HG02852 (cell line): ENCODE data around the gene EXOSC10.
"Not testable (repeated sequence)": the region's sequence is repeated elsewhere in the genome, so short reads cannot be mapped to it uniquely, and the experiment has no call there.

Experiments used
- ATAC-seq: cut with Tn5 transposase; IDR thresholded peaks from one replicate; pipeline ENCODE4 v1.9.1; 2021; ENCODE audit warnings: mild to moderate bottlenecking, moderate library complexity; ENCODE audit not compliant: unreplicated experiment

EXOSC10 gene

DNA sequence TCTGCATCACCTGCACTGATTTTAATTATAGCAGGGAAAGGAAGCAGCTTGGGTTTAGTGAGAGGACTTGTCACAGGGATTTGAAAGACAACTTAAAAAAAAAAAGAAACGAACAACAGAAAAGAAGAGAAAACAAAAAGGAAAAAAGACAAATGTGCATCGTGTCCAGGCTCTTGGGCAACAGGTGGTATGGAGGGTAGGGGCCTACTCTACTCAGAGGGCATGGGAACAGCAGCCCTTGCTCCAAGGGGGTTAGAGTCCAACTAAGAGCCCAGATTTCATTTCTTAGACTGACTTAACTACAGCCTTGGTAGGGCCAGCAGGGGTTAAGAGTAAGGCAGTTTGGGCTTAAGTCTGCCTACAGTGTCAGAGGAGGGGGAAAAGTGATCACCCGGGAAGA is 15.3 kb upstream of the EXOSC10 start:
- ATAC-seq = no peak

DNA sequence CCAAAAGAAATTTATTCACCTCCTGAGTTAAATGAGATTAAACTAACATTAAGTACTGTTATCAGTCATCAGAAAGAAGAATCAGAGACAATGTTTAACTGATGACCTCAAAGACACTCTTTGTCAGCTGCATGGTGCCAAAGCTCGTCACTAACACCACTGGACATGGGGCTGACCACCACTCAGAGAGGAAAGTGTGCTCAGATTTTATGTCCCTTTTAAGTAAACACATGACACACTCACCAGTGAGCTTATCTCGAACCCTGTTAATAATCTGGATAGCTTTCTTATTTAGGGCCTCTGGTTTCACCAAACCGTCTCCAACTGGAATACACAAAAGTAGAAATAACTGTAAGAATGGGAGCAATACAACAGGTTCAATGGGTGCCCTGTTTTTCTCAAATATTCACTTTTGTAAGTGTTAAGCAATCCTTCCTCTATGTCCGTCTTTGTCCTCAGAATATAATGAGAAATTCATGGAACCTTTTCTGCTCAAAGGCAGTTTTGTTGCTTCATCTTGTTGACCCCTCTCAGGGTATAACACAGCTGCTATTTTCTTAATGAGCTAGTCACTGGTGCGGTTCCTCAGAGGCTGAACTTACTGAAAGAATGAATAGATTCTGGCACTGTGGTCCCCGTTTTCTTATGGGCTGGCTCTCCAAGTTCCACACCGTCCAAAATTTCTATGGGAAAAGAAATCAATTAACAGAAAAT is 9.5 kb upstream of the EXOSC10 start:
- ATAC-seq = no peak

DNA sequence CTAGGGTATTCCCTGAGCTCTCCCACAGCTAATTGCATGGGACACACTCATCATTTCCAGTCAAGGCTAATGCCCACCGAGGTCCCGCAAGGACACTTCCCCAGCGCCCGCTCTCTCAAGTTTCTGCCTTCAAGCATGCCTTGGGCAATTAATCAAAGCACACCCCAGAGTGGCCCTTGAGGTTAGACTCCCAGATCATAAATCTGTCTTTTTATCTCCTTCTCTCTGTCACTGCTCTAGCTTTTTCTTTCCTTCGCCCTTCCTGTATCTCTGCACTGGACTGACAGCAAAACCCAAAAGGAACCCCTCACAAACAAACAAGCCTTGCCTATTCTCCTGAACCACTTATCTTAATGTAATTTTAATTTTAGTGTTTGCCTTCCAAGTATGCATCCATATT is 7.9 kb upstream of the EXOSC10 start:
- ATAC-seq = no peak

DNA sequence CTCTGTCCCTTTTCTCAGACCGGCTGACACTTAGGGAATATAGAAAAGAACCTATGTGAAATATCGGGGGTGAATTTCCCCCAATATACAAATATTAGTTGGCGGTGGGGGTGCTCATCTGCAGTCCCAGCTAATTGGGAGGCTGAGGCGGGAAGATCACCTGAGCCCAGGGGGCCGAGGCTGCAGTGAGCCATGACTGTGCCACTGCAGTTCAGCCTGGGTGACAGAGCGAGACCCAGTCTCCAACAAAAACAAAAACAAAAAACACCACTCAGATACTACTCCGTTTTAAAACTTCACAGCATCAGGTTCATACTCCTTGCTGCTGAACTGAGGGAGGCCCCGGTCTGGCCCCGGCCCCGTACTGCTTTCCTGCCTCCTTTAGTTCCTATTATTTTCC is 5.9 kb upstream of the EXOSC10 start:
- ATAC-seq = no peak

DNA sequence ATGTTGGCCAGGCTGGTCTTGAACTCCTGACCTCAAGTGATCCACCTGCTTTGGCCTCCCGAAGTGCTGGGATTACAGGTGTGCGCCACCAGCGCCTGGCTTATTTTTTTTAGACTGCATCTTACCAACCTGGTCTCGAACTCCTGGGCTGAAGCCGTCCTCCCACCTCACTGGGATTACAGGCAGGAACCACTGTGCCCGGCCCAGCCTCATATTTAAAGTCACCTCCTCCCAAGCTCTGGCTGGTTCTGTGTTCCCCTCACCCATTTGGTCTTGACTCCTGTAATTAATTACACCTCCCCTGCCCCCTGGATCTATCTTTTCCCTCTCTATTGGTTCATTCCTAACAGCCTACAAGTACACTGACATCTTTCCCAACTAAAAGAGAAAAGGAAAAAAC is 1.7 kb upstream of the EXOSC10 start:
- ATAC-seq = no peak

DNA sequence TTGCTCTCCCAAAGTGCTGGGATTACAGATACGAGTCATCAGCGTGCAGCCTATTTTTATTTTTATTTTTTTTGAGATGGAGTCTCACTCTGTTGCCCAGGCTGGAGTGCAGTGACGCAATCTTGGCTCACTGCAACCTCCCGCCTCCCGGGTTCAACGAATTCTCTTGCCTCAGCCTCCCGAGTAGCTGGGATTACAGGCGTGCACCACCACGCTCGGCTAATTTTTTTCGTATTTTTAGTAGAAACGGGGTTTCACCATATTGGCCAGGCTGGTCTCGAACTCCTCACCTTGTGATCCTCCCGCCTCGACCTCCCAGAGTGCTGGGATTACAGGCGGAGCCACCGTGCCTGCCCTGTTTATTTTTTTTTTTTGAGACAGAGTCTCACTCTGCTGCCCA is 1.1 kb upstream of the EXOSC10 start:
- not testable (repeated sequence) for ATAC-seq

DNA sequence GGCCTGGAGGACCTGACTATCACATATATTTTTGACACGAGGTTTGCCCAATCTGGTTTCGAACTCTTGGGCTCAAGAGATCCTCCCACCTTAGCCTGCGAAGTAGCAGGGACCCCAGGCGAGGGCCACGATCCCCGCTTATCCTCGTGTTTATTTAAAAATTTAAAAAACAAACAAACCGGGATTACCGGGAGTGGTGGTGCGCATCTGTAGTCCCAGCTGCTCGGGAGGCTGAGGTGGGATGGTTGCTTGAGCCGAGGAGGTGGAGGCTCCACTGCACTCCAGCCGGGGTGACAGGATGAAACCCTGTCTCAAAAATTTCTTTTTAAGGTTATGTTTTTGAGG is 452 bp upstream of the EXOSC10 start:
- no peak for ATAC-seq

DNA sequence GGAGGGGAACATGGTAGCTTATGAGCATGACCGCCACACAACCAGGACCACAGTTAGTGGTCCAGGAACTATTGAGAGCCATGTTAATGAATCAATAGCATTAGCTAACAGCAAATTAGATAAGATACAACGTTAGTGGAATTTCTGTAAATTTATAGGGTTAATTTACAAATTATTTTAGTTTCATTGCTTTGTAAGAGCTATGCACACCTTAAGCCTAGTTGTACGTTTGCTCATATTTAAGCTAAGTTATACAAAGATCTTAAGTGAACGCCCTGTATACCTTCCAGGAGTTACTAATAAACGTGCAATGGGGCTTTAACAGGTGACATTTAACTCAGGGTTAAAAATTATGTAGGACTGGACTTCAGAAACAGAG is 749 bp downstream of the EXOSC10 start:
- ATAC-seq = no peak

DNA sequence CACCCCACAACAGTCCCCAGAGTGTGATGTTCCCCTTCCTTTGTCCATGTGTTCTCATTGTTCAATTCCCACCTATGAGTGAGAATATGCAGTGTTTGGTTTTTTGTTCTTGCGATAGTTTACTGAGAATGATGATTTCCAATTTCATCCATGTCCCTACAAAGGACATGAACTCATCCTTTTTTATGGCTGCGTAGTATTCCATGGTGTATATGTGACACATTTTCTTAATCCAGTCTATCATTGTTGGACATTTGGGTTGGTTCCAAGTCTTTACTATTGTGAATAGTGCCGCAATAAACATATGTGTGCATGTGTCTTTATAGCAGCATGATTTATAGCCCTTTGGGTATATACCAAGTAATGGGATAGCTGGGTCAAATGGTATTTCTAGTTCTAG is 15.9 kb downstream of the EXOSC10 start:
- ATAC-seq = not testable (repeated sequence)

DNA sequence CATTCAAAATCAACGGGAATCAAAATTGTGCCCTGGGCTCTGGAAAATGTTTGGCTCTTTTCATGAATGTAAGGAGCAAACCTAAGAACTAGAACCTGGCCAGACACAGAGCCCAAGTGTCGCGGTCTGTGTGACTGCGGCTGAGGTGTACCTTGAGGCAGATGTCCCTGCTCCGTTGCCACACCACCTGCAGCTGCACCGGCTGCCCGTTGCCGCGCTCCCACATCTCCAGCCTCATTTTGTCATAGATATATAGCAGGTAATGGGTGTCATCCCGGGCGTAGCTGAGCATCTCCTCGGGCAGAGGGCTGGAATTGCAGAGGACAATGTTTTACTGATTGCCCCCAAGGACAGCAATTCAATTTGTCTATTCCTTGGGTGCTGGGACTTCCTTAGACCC is 18.7 kb downstream of the EXOSC10 start:
- ATAC-seq = no peak

DNA sequence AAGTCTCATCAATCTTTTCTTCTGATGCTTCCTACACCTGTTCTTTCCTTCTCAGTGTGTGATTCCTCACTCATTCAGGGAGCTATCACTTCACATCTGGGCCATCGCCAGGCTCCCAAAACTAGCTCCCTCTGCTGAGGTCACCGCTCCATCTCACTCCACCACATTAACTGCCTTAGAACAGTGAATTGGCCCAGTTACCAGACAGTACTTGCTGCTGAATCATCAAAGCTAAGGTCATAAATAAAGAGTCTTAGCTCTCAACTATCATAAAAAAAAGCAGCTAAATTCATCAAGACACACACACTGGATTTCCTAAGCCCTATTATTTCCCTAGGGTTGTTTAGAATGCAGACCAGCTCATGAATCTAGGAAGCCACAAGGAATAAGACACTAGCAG is 21.0 kb downstream of the EXOSC10 start:
- no peak for ATAC-seq

DNA sequence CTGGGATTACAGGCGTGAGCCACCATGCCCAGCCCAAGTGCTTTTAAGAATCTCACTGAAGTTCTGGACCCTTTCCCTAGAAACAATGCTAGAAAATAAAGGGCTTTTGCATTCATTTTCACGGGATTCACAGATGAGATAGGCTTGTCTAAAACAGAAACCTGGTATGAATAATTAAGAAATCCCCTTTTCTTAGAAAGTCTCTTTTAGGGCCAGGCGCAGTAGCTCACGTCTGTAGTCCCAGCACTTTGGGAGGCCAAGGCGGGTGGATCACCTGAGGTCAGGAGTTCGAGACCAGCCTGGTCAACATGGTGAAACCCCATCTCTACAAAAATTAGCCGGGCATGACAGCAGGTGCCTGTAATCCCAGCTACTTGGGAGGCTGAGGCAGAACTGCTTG is 26.3 kb downstream of the EXOSC10 start:
- ATAC-seq = not testable (repeated sequence)

DNA sequence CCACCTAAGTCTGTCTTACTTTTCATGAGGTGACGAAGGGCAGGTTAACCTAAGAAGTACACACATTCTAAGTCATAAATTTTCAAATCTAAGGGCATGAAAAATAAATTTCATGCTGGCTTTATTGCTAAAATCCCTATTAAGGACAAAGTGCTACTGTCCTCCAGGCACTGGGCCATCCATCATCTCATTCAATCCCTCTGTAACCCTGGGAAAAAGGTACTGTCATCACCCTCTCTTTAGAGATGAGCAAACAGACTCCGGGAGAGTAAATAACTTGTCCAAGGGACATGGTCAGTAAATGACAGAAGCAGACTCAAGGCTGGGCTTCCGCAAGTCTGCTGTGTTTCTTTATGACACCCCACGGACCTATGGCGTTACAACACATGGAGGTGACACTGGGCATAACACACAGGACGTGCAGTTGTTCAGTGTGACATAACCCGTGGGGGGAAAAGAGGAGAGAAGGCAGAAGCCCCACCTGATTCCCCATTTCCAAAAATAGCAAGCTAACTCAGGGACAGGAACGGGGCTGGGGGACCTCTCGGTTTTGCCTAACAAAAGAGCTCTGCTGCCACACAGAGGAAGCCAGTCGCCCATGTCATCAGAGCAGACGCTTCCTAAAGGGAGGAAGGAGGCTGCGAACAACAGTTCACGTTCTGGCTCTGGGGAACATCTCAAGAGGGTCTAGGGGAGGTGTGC is 27.3 kb downstream of the EXOSC10 start:
- no peak for ATAC-seq

DNA sequence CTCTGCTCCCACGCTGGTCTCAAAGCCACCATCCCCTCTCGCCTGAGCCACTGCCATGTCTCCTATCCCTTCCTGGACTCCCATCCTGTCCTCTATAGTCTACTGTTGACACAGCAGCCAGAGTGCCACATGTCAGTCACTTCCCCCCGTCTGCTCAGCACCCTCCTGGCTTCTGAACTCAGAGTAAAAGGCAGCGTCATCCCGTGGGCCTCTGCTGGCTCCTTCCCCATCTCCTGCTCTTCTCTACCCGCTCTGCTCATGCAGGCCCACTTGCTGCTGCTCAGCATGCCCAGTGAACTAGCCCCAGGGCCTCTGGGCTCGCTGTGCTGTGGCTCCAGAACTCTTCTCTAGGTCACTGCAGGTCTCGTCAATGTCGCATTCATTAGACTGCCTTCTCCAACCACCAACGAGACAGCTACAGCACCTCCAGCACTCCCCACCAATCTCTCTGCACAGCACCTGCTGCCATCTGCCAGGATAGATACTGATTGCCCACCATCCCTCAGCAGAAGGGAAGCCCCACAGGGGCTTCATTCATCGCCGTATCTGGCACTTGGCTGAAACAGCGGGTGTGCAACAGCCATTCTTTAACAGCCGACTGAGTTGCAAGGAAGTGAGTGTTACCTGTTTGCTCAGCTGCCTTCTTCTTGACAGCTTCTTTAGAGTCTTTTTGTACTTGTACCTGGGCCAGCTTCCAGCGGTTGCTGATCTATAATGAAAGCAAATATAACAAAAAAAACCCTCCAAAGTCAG is 28.0 kb downstream of the EXOSC10 start:
- no peak for ATAC-seq

DNA sequence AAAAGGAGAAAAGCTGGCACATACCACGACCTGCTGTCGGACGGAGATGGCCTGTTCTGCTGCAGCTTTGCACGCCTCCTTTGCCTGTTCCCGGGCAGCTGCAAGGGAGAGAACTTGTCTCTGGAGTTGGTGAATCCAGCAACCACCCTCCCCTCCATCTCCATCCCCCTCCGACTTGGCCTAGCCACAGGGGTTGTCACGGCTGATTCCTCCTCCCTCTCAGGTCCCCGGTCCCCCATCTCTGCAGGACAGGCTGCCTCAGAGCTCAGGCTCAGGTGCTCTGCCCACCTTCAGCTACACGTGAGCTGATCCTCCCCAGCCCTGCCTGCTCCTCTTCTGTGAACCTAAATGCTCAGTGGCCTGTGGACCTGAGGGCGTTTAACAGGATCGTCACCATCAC is 28.8 kb downstream of the EXOSC10 start:
- no peak for ATAC-seq

DNA sequence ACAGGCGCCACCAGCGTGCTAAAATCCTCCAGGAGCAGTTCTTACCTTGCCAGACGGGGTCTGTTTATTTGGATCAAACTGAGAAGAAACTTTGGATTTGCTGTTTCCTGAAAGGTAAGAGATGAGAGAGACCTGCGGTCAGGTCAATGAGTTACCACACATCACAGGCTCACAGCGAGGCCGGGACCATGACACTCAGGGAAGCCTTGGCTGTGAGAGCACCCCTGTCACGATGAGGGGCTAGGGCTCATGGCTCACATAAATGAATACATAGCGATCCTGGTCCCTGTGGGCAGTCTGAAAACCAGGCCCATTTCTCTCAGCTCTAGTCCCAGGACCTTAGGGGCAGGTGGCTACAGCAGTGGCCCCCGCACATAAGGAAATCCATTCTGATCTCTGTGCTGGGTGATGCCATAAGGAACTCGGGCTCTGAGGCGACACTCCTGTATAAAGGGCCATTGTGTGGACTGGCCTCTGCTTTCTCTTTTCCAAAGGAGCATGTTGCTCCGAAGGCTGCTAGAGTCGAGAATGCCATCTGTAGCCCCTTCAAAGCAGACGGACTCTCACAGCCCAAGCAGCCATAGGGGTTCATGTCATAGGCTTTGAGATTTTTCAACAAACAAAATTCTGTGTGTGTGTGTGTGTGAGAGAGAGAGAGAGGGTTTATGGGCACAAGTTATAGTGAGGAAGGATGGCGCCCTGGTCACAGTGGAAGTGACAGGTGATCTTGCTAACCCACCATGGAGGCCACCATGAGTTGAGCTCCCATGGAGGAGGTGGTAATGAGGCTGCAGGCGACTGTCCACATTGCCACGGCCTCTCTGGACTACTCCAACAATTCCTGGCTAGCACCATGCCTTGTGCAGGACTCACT is 30.8 kb downstream of the EXOSC10 start:
- ATAC-seq = no peak

DNA sequence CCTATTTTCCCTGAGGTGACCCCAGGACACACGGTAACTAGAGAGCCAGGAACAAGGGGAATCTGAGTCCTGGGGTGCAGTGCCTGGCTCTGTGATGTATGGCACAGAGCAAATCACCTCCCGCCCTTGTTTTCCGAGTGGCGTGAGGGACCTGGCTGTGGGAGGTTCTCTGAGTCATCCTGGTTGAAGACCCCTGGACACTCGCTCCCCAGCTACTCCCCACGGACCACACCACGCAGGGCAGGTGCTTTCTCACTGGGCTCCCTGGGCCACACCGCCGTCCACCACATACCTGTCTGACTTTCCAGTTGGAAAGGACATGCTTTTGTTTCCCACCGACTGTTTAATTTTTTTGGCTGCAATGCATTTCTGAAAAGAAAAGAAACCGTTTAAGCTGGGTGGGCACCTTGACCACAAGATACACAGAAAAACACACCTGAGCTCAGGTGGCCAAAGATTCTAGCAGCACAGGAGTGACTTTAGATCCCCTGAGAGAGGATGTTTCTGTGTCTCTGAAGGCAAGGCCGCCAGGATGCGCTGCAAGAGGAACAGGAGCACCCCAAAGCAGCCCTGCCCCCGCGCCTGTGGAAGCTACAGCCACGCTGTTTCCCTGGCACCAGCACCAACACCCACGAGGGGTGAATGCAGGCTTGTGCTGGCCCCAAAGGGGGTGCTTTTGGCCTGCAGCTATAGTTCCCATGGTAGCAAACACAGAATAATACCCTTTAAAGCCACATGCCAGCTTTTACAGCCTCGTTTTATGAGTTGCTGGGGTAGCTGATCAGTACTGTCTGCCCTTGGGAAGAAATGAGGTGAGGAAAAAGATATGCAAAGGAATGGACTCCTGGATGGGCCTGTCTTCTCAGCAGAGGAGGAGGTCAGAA is 31.7 kb downstream of the EXOSC10 start:
- no peak for ATAC-seq

DNA sequence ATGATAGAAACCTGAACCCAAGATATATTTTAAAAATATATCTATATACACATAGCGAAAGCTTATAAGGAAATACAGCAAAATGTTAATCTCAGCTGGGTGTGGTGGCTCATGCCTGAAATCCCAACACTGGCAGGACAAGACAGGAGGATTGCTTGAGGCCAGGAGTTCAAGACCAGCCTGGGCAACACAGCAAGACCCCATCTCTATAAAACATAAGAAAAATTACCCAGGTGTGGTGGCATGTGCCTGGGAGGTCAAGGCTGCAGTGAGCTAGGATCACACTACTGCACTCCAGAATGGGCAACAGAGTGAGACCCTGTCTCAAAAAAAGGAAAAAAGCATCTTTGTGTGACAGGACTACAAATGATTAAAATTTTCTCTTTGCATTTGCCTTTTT is 33.9 kb downstream of the EXOSC10 start:
- ATAC-seq = no peak

DNA sequence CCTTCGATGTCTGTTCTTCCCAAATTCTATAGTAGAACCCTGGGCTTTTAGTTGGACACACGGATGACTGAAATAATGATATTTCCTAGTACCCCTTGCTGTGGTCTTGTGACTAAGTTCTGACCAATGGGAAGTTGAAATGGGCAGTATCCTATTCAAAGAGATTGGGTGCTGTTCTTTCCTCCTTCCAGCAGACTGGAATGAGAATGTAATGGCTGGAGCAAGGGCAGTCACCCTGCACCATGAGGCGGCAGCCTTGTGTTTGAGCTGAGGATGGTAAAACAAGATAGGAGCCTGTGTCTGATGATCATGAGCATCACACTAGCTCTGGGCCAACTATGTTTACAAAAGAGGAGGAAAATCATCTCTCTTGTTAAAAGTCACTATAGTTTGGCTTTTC is 34.7 kb downstream of the EXOSC10 start:
- no peak for ATAC-seq

DNA sequence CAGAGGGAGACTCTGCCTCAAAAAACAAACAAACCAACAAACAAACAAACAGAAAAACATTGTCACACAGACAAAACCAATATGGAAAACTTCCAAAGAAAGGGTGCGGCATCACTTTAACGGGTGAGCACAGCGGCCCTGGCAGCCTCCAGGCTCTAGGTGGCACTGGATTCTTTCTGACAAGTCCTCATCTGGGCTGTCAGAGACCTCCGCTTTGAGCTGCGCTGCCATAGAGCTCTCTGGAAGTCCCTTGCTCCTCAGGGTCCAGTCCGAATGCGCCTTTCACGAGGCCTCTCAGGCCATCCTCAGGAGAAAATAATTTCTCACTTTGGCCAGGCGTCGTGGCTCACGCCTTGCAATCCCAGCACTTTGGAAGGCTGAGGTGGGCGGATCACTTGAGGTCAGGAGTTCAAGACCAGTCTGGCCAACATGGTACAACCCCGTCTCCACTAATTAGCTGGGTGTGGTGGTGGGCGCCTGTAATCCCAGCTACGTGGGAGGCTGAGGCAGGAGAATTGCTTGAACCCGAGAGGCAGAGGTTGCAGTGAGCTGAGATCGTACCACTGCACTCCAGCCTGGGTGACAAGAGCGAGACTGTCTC is 35.6 kb downstream of the EXOSC10 start:
- not testable (repeated sequence) for ATAC-seq
